ENCODE measurements around the gene PEAK3.

PEAK3 gene

GRCh38 chr19:2255112-2255845, 26.7 kb downstream of the PEAK3 start:
- DNase-seq (ENCODE audit: extremely low read depth, insufficient read length), result no peak
- H3K4me3 ChIP-seq (replicated peaks; ENCODE audit: low read depth, low read length), result peak overlapping the region; percentile 52
- TF ChIP-seq, protein P1, sequence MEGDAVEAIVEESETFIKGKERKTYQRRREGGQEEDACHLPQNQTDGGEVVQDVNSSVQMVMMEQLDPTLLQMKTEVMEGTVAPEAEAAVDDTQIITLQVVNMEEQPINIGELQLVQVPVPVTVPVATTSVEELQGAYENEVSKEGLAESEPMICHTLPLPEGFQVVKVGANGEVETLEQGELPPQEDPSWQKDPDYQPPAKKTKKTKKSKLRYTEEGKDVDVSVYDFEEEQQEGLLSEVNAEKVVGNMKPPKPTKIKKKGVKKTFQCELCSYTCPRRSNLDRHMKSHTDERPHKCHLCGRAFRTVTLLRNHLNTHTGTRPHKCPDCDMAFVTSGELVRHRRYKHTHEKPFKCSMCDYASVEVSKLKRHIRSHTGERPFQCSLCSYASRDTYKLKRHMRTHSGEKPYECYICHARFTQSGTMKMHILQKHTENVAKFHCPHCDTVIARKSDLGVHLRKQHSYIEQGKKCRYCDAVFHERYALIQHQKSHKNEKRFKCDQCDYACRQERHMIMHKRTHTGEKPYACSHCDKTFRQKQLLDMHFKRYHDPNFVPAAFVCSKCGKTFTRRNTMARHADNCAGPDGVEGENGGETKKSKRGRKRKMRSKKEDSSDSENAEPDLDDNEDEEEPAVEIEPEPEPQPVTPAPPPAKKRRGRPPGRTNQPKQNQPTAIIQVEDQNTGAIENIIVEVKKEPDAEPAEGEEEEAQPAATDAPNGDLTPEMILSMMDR (IDR thresholded peaks at IDR 0.05; ENCODE audit: insufficient read depth, low read length, poor library complexity, severe bottlenecking), result no peak
- H3K27me3 ChIP-seq (replicated peaks; ENCODE audit: control insufficient read depth, insufficient read depth, low read length), result no peaks in the 10 kb centered on the region; the same call in 1 of the 2 replicates
- H3K36me3 ChIP-seq (ENCODE audit: control insufficient read depth, insufficient read depth, low read length), result no peaks in the 10 kb centered on the region

- H3K36me3 ChIP-seq (ENCODE audit: control insufficient read depth, insufficient read depth, low read length), result no peaks in the 10 kb centered on the region; the same call in 1 of the 2 replicates
- DNase-seq (ENCODE audit: extremely low read depth, insufficient read length), result no peak
- H3K27me3 ChIP-seq (replicated peaks; ENCODE audit: control insufficient read depth, insufficient read depth, low read length), result no peaks in the 10 kb centered on the region; the same call in 1 of the 2 replicates
- TF ChIP-seq, protein P1 (IDR thresholded peaks at IDR 0.05; ENCODE audit: insufficient read depth, low read length, poor library complexity, severe bottlenecking), result no peak
- no peak overlapping the region for H3K4me3 ChIP-seq (replicated peaks; ENCODE audit: low read depth, low read length)
Observed at GRCh38 chr19:2254064-2254872, 27.7 kb downstream of the PEAK3 start.

- no peak for DNase-seq (ENCODE audit: extremely low read depth, insufficient read length)
- TF ChIP-seq, protein P1 (IDR thresholded peaks at IDR 0.05; ENCODE audit: insufficient read depth, low read length, poor library complexity, severe bottlenecking), result peak; percentile 68
- Histone ChIP-seq H3K36me3 (ENCODE audit: control insufficient read depth, insufficient read depth, low read length) (peaks cover 3% of the 10 kb centered on the region; the same call in 1 of the 2 replicates), H3K27me3 (replicated peaks; ENCODE audit: control insufficient read depth, insufficient read depth, low read length) (no peaks in the 10 kb centered on the region; the same call in 1 of the 2 replicates), H3K4me3 (replicated peaks; ENCODE audit: low read depth, low read length) (no peak overlapping the region)
Observed at GRCh38 chr19:2253106-2254063, 28.6 kb downstream of the PEAK3 start.

DNA sequence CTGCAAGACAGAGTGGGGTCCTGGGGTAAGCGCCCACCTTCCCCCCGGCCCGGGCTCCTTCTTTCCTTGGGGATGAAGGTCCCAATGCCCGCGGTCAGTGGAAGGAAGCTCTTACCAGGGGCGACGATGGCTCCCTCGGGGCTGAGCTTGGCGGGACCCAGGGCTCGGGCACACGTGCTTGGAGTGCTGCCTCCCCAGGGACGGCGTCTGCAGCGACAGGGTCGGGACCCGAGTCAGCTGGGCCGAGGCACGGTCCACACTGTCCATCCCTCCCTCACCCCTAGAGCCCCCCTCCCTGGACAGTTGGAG, 29.2 kb downstream of the PEAK3 start:
- H3K27me3 ChIP-seq (replicated peaks; ENCODE audit: control insufficient read depth, insufficient read depth, low read length), result no peaks in the 10 kb centered on the region; the same call in 1 of the 2 replicates
- TF ChIP-seq, protein P1 (IDR thresholded peaks at IDR 0.05; ENCODE audit: insufficient read depth, low read length, poor library complexity, severe bottlenecking), result no peak
- DNase-seq (ENCODE audit: extremely low read depth, insufficient read length), result no peak
- peaks cover 3% of the 10 kb centered on the region; the same call in 1 of the 2 replicates for H3K36me3 ChIP-seq (ENCODE audit: control insufficient read depth, insufficient read depth, low read length)
- no peak overlapping the region for H3K4me3 ChIP-seq (replicated peaks; ENCODE audit: low read depth, low read length)

- Histone ChIP-seq H3K27me3 (replicated peaks; ENCODE audit: control insufficient read depth, insufficient read depth, low read length) (no peaks in the 10 kb centered on the region; the same call in 1 of the 2 replicates), H3K4me3 (replicated peaks; ENCODE audit: low read depth, low read length) (no peak overlapping the region), H3K36me3 (ENCODE audit: control insufficient read depth, insufficient read depth, low read length) (peaks cover 6% of the 10 kb centered on the region)
- DNase-seq (ENCODE audit: extremely low read depth, insufficient read length), result no peak
- TF ChIP-seq, protein P1 (IDR thresholded peaks at IDR 0.05; ENCODE audit: insufficient read depth, low read length, poor library complexity, severe bottlenecking), result no peak
Observed at GRCh38 chr19:2252055-2252796, 29.7 kb downstream of the PEAK3 start.

Measured in GM06990 (cell line).